NCI-H748 treated with DMSO at 0.1 percent for 48 hours (cell line): ENCODE measurements around the gene ZNF724.
"Not testable (repeated sequence)": the region's sequence is repeated elsewhere in the genome, so short reads cannot be mapped to it uniquely, and the experiment has no call there.

Experiments
- DNase-seq: peaks from one replicate; lab custom pipeline; 2025; lab: John Stamatoyannopoulos, UW

The ZNF724 gene

GRCh38 chr19:23249911-23250649 is at the start of gene ZNF724:
Gene ZNF724 (minus strand): TSS chr19:23250394. CDS start chr19:23250242, 152 bp downstream.
- peak; percentile 85 for DNase-seq

GRCh38 chr19:23294141-23294540 is 43.9 kb upstream of the ZNF724 start:
- no peak for DNase-seq

GRCh38 chr19:23289966-23290365 is 39.8 kb upstream of the ZNF724 start:
- DNase-seq, result not testable (repeated sequence)

GRCh38 chr19:23287620-23288019 is 37.4 kb upstream of the ZNF724 start:
- no peak for DNase-seq

- no peak for DNase-seq
These were observed 36.3 kb upstream of the ZNF724 start for GRCh38 chr19:23286477-23286876.

- no peak for DNase-seq
These were observed 35.8 kb upstream of the ZNF724 start for GRCh38 chr19:23285948-23286347.

GRCh38 chr19:23285326-23285725 is 35.1 kb upstream of the ZNF724 start:
- not testable (repeated sequence) for DNase-seq

- peak; percentile 7 for DNase-seq
These were observed 33.7 kb upstream of the ZNF724 start for GRCh38 chr19:23283925-23284324.

- no peak for DNase-seq
These were observed 31.6 kb upstream of the ZNF724 start for GRCh38 chr19:23281663-23282276.

GRCh38 chr19:23278118-23278517 is 27.9 kb upstream of the ZNF724 start:
- DNase-seq, result not testable (repeated sequence)

GRCh38 chr19:23273590-23274412 is 23.6 kb upstream of the ZNF724 start:
- DNase-seq, result peak; percentile 89

- peak; percentile 4 for DNase-seq
These were observed 22.9 kb upstream of the ZNF724 start for GRCh38 chr19:23273022-23273589.

GRCh38 chr19:23263870-23264590 is 13.8 kb upstream of the ZNF724 start:
- DNase-seq, result no peak

GRCh38 chr19:23263396-23263795 is 13.2 kb upstream of the ZNF724 start:
- no peak for DNase-seq

- no peak for DNase-seq
These were observed 12.7 kb upstream of the ZNF724 start for GRCh38 chr19:23262920-23263319.

- no peak for DNase-seq
These were observed 11.4 kb upstream of the ZNF724 start for GRCh38 chr19:23261496-23262020.

GRCh38 chr19:23260956-23261355 is 10.8 kb upstream of the ZNF724 start:
- DNase-seq, result no peak

GRCh38 chr19:23259961-23260360 is 9.8 kb upstream of the ZNF724 start:
- DNase-seq, result no peak

GRCh38 chr19:23255700-23256099 is 5.5 kb upstream of the ZNF724 start:
- no peak for DNase-seq

- no peak for DNase-seq
These were observed 4.1 kb upstream of the ZNF724 start for GRCh38 chr19:23254141-23254910.

- not testable (repeated sequence) for DNase-seq
These were observed 3.1 kb upstream of the ZNF724 start for GRCh38 chr19:23253256-23253655.
